HCT116 (cell line): ENCODE results near the gene KIFC3. TPM values are rescaled to one million over a fixed set of nuclear protein-coding genes. Genes with fewer than 3 reads are reported as not detected.

ENCODE experiments used
- ATAC-seq: fragments of 200-7000 bp; cut with Tn5 transposase; 2 replicates; pipeline ENCODE4 v1.9.1; 2020; ENCODE audit warnings: mild to moderate bottlenecking, moderate library complexity
- BruUV-seq: library from RNA; stranded (reverse); fragments of 400-500 nt; replicated peaks from 2 replicates; lab custom pipeline; 2021; lab: Mats Ljungman, UMichigan
- CTCF ChIA-PET: fragments of 300-600 bp; sonication (Branson Sonifier 250); formaldehyde crosslinking; loops from one replicate; lab custom pipeline; 2021; ENCODE audit warnings: antibody characterized with exemption; lab: Charles Lee
- POLR2A ChIA-PET: fragments of 300-600, 350-600 bp; sonication (Branson Sonifier 250); formaldehyde crosslinking; loops from one replicate; lab custom pipeline; 2021; ENCODE audit warnings: antibody characterized with exemption; lab: Charles Lee
- RAD21 ChIA-PET, 2 experiments: fragments of 300-600 bp; sonication (Branson Sonifier 250); formaldehyde crosslinking; loops; one replicate each; lab custom pipeline; 2023; ENCODE audit warnings: low total read pairs in 2 of 2; ENCODE audit not compliant: uncharacterized antibody in 2 of 2, unreplicated experiment in 2 of 2, low non-redundant PET in 1 of 2; lab: Charles Lee
- DNase-seq: peaks from one replicate; pipeline ENCODE4 v3.0.0-alpha.2; 2010; ENCODE audit warnings: low read depth, low spot score
- H2AFZ ChIP-seq: fragments of 200-600 bp; shearing (Covaris generic), sonication (generic); 2 replicates; pipeline ENCODE4 v1.6.1; 2017; ENCODE audit warnings: low read depth, mixed run types, mixed read lengths, antibody characterized with exemption, low read length; ENCODE audit not compliant: poor library complexity, severe bottlenecking
- H3K27ac ChIP-seq: 2 replicates; pipeline ENCODE4 v1.5.1; 2012; ENCODE audit warnings: low read depth, low read length
- H3K27me3 ChIP-seq: fragments of 200-600 bp; sonication (generic); 2 replicates; pipeline ENCODE4 v1.6.1; 2016; ENCODE audit warnings: mixed run types, low read length, mixed read lengths; ENCODE audit not compliant: insufficient read depth
- H3K36me3 ChIP-seq, 2 experiments: fragments of 200-500 bp in 1 of 2; fragments of 200-600 bp in 1 of 2; sonication (Bioruptor generic) in 1 of 2; sonication (generic) in 1 of 2; 2 replicates each; pipeline versions ENCODE4 v1.5.1 to v1.6.1; 2014 to 2016; ENCODE audit warnings: low read length in 2 of 2, inconsistent platforms in 1 of 2, mixed read lengths in 1 of 2, mixed run types in 1 of 2; ENCODE audit not compliant: insufficient read depth in 2 of 2, control insufficient read depth in 1 of 2
- H3K4me1 ChIP-seq, 2 experiments: fragments of 200-600 bp in 1 of 2; sonication (generic) in 1 of 2; 2 replicates each; pipeline versions ENCODE4 v1.5.1 to v1.6.1; 2012 to 2017; ENCODE audit warnings: low read length in 2 of 2, inconsistent platforms in 1 of 2, mild to moderate bottlenecking in 1 of 2, mixed read lengths in 1 of 2, mixed run types in 1 of 2, moderate library complexity in 1 of 2; ENCODE audit not compliant: insufficient read depth in 2 of 2, control insufficient read depth in 1 of 2
- H3K4me2 ChIP-seq: fragments of 200-600 bp; sonication (generic); 2 replicates; pipeline ENCODE4 v1.6.1; 2017; ENCODE audit warnings: mixed run types, low read length, mixed read lengths
- H3K4me3 ChIP-seq, 2 experiments: fragments of 200-600 bp in 1 of 2; sonication (generic) in 1 of 2; replicated peaks in 1 of 2; 2 replicates each; pipeline ENCODE4 v1.5.1; 2011 to 2016; ENCODE audit warnings: low read length in 2 of 2, control low read depth in 1 of 2, low read depth in 1 of 2, mild to moderate bottlenecking in 1 of 2, mixed read lengths in 1 of 2, mixed run types in 1 of 2
- H3K79me2 ChIP-seq: fragments of 200-600 bp; sonication (generic); 2 replicates; pipeline ENCODE4 v1.6.1; 2017; ENCODE audit warnings: mild to moderate bottlenecking, mixed run types, low read length, moderate library complexity, mixed read lengths; ENCODE audit not compliant: insufficient read depth
- H3K9ac ChIP-seq: fragments of 200-600 bp; sonication (generic); 2 replicates; pipeline ENCODE4 v1.6.1; 2016; ENCODE audit warnings: low read length, mixed read lengths
- H3K9me2 ChIP-seq: fragments of 200-600 bp; sonication (generic), shearing (Covaris generic); 2 replicates; pipeline ENCODE4 v1.6.1; 2017; ENCODE audit warnings: mixed run types, mild to moderate bottlenecking, moderate library complexity; ENCODE audit not compliant: insufficient read depth
- H3K9me3 ChIP-seq, 2 experiments: fragments of 200-500 bp in 1 of 2; fragments of 200-600 bp in 1 of 2; sonication (Bioruptor generic) in 1 of 2; sonication (generic) in 1 of 2; 2 replicates each; pipeline ENCODE4 v1.6.1; 2014 to 2017; ENCODE audit warnings: low read length in 2 of 2, mixed read lengths in 2 of 2, inconsistent platforms in 1 of 2, low read depth in 1 of 2, mild to moderate bottlenecking in 1 of 2, mixed run types in 1 of 2, moderate library complexity in 1 of 2; ENCODE audit not compliant: control insufficient read depth in 1 of 2, insufficient read depth in 1 of 2
- H4K20me1 ChIP-seq: fragments of 200-600 bp; sonication (generic), shearing (Covaris generic); 2 replicates; pipeline ENCODE4 v1.6.1; 2017; ENCODE audit warnings: mixed run types, mild to moderate bottlenecking, moderate library complexity; ENCODE audit not compliant: insufficient read depth
- CBX3 ChIP-seq: IDR thresholded peaks from 2 replicates; pipeline ENCODE4 v1.6.1; 2012; ENCODE audit warnings: low read depth
- CEBPB ChIP-seq: IDR thresholded peaks from 2 replicates; pipeline ENCODE4 v1.6.1; 2012; ENCODE audit warnings: low read depth
- CTCF ChIP-seq, 3 experiments: fragments of 200-600 bp in 1 of 3; sonication (generic) in 1 of 3; IDR thresholded peaks in 2 of 3; conservative IDR thresholded peaks in 1 of 3; 2 replicates each; pipeline ENCODE4 v1.5.1; 2012 to 2017; ENCODE audit warnings: low read depth in 2 of 3, low read length in 2 of 3, antibody characterized with exemption in 1 of 3, borderline replicate concordance in 1 of 3, control low read depth in 1 of 3, mild to moderate bottlenecking in 1 of 3, mixed read lengths in 1 of 3, mixed run types in 1 of 3, moderate library complexity in 1 of 3; ENCODE audit not compliant: insufficient read depth in 1 of 3
- ELF1 ChIP-seq: IDR thresholded peaks from 2 replicates; pipeline ENCODE4 v1.6.1; 2012; ENCODE audit warnings: low read depth, borderline replicate concordance
- EZH2 ChIP-seq: fragments of 200-600 bp; sonication (generic); IDR thresholded peaks from 2 replicates; pipeline ENCODE4 v1.6.1; 2017; ENCODE audit warnings: antibody characterized with exemption, mixed run types
- FOSL1 ChIP-seq: IDR thresholded peaks from 2 replicates; pipeline ENCODE4 v1.6.1; 2012; ENCODE audit warnings: low read depth
- JUND ChIP-seq: IDR thresholded peaks from 2 replicates; pipeline ENCODE4 v1.6.1; 2012
- MAX ChIP-seq: IDR thresholded peaks from 2 replicates; pipeline ENCODE4 v1.6.1; 2012
- POLR2AphosphoS5 ChIP-seq: IDR thresholded peaks from 2 replicates; pipeline ENCODE4 v1.6.1; 2011; ENCODE audit warnings: mild to moderate bottlenecking, low read depth, low read length, moderate library complexity
- RAD21 ChIP-seq: IDR thresholded peaks from 2 replicates; pipeline ENCODE4 v1.6.1; 2012; ENCODE audit warnings: low read depth, mild to moderate bottlenecking
- REST ChIP-seq: IDR thresholded peaks from 2 replicates; pipeline ENCODE4 v1.6.1; 2012; ENCODE audit warnings: low read depth
- SIN3A ChIP-seq: IDR thresholded peaks from 2 replicates; pipeline ENCODE4 v1.6.1; 2012; ENCODE audit warnings: low read depth
- SRF ChIP-seq: IDR thresholded peaks from 2 replicates; pipeline ENCODE4 v1.6.1; 2012; ENCODE audit warnings: low read depth
- TCF7L2 ChIP-seq: IDR thresholded peaks from 2 replicates; pipeline ENCODE4 v1.7.0; 2011; ENCODE audit warnings: borderline replicate concordance, inconsistent platforms; ENCODE audit not compliant: insufficient read depth, insufficient read length; ENCODE audit errors: extremely low read depth
- ZBTB33 ChIP-seq: IDR thresholded peaks from 2 replicates; pipeline ENCODE4 v1.6.1; 2011; ENCODE audit warnings: mild to moderate bottlenecking, low read length, moderate library complexity; ENCODE audit not compliant: insufficient replicate concordance; ENCODE audit errors: extremely low read depth
- ZFX ChIP-seq: fragments of 450-650 bp; IDR thresholded peaks from 2 replicates; pipeline ENCODE4 v1.6.1; 2017
- ZNF274 ChIP-seq: fragments of 200-500 bp; sonication (Bioruptor generic); IDR thresholded peaks from 2 replicates; pipeline ENCODE4 v1.6.1; 2014; ENCODE audit warnings: mild to moderate bottlenecking, low read depth, low read length, inconsistent platforms
- intact Hi-C: fragments of 100-400 bp; cut with micrococcal nuclease; formaldehyde crosslinking; loops from 2 replicates; pipeline ENCODE4 v1.10.0; 2022
- total RNA-seq: library from RNA; stranded (reverse); gene quantifications from one replicate; pipeline ENCODE4 v1.2.1, GENCODE V29; 2021; ENCODE audit not compliant: unreplicated experiment
- TF ChIP-seq, protein P1 (sequence below): IDR thresholded peaks from 2 replicates; pipeline ENCODE4 v1.6.1; 2012

Gene KIFC3
- total RNA-seq, 1 experiment from 2014 or later: 31.9 TPM

DNA sequence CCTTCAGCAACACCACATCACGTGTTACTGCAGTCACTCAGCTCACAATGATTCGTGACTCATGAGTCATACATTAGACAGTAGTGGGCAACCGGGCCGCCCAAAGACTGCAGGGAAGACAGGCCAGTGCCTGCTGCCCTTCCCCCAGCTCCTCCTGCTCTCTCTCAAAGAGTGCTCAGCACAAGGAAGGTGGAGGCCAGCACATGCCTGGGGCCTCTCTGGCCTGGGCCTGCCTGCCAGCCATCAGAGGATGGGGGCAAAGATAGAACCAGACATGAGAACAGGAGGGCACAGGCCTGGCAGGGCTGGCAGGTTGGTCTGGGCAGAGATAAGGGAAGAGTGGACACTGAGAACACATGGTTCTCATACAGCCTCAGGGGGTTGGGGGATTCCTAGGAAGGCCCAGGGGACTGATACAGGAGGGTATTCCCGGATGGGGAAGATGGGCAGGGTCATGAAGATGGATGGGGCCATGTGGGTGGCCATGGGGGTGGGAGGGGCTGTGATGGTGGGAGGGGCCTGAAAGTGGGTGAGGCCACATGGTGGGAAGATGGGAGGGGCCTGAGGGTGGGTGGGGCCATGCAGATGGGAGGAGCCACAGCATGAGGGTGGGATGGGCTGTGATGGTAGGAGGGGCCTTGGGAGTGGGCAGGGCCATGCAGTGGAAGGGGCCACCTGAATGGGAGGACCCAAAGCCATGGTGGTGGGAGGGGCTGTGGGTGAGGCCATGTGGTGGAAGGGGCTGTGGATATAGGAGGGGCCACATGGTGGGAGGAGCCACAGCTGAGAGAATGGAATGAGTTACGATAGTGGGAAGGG is 37.7 kb downstream of the KIFC3 start:
- H3K9me2 ChIP-seq: no peaks in the 10 kb centered on the region
- no peaks in the 10 kb centered on the region for H3K79me2 ChIP-seq
- peak overlapping the region; percentile 66 for H3K9ac ChIP-seq
- peak overlapping the region; percentile 35 for H2AFZ ChIP-seq
- ChIA-PET POLR2A (interaction anchor here (0.6 to 1.0 kb wide), 3 partner anchors 29 to 99 kb away, joined by 3 read pairs; partner anchors contain the start of gene KATNB1), CTCF (interaction anchor here (0.8 to 0.9 kb wide), 2 partner anchors 175 to 189 kb away, joined by 3 to 8 read pairs; no protein-coding TSS in a partner anchor), RAD21 (interaction anchor here in 1 of 2 experiments (0.6 kb wide), 1 partner anchor 182 kb away, joined by 3 read pairs; no protein-coding TSS in a partner anchor)
- no TSS peak for BruUV-seq
- H4K20me1 ChIP-seq: no peaks in the 10 kb centered on the region
- DNase-seq: peak; percentile 90
- no peaks in the 10 kb centered on the region for H3K27me3 ChIP-seq
- peak overlapping the region; percentile 9 to 54; a peak in 3 of 4 replicates for H3K4me3 ChIP-seq
- H3K4me1 ChIP-seq: peaks cover 15 to 25% of the 10 kb centered on the region in 2 experiments
- peak overlapping the region; percentile 77 for H3K27ac ChIP-seq
- intact Hi-C loops: no loop called here
- H3K9me3 ChIP-seq: no peaks in the 10 kb centered on the region
- ATAC-seq: peak; percentile 89
- peak overlapping the region; percentile 94 for H3K4me2 ChIP-seq
- peaks cover 0 to 3% of the 10 kb centered on the region in 2 experiments; a peak in 1 of 4 replicates for H3K36me3 ChIP-seq
- TF ChIP-seq CEBPB: no peak
- TF ChIP-seq FOSL1: no peak
- no peak for TF ChIP-seq REST
- no peak for TF ChIP-seq ELF1
- TF ChIP-seq, protein P1, sequence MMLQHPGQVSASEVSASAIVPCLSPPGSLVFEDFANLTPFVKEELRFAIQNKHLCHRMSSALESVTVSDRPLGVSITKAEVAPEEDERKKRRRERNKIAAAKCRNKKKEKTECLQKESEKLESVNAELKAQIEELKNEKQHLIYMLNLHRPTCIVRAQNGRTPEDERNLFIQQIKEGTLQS: no peak
- no peak for TF ChIP-seq ZNF274
- TF ChIP-seq CTCF (IDR thresholded peaks at IDR 0.05 in 2 of 3, conservative IDR thresholded peaks at IDR 0.05 in 1 of 3; ENCODE audit: borderline replicate concordance in 1 of 3, insufficient read depth in 1 of 3, low read depth in 2 of 3, low read length in 2 of 3): no peak
- peak; percentile 31; the same call in 1 of the 2 replicates for TF ChIP-seq POLR2AphosphoS5
- TF ChIP-seq SRF: no peak
- TF ChIP-seq ZBTB33: no peak
- TF ChIP-seq RAD21: no peak
- TF ChIP-seq JUND: no peak; the same call in 1 of the 2 replicates
- peak; percentile 25 for TF ChIP-seq TCF7L2
- no peak for TF ChIP-seq EZH2
- peak; percentile 85 for TF ChIP-seq MAX
- no peak for TF ChIP-seq ZFX
- no peak for TF ChIP-seq SIN3A
- no peak for TF ChIP-seq CBX3
